Stimulated activated CD4-positive, alpha-beta T cell treated with anti-CD3 and anti-CD28 coated beads, Interleukin-12 subunit alpha, Interleukin-12 subunit beta, amount 100 ng/mL, for 4 hours (primary cell): ENCODE results near the gene PRKAB1.

Source experiments
- DNase-seq: peaks from one replicate; pipeline ENCODE4 v3.0.0-alpha.2; 2020

Gene PRKAB1

DNA sequence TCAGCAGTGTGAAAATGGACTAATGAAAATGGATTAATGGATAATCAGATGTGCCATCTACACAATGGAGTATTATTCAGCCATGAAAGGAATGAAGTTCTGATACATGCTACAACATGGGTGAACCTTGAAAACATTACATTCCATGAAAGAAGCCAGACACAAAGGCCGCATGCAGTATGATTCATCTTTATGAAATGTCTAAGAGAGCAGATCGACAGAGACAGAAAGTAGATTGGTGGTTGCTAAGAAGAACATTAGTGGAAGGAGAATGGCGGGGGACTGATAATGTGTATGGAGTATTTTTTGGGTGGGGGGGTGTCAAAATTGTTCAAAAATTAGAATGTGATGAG, 47.3 kb downstream of the PRKAB1 start:
- no peak for DNase-seq

DNA sequence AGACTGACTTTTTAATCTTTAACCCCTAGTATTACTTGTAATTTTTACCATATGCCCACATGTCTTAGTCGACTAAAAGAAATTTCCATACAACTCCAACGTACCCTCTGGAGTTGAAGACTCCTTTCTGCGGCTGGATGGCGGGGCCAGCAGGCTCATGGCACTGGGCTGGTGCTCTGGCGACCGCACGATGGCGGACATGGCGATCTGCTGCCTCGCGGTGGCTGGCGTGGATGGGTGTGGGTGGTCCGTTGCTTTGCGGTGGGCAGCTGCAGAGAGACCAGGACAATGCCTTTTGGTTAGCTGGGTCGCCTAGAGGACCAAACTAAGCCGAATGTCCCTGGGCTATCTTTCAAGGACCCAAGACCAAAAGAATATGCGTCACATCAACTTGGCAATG, 50.2 kb downstream of the PRKAB1 start:
- no peak for DNase-seq

DNA sequence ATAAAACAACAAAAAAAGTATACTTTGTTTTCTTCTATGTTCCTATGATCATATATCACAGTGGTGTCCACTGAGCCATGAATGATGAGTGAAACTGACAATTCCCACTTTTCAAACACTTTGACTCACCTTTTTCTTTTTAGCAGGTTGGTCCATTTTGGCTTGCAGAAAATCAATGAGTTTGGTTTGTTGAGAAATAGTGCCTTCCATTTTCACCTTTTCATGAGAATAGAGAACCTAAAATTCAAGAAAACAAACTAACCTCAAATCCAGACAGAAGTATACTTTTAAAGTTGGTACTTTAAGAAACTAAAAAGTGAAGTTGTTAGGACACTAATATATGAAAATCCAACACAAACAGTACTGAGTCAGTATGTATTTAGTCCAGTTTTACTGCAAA, 52.4 kb downstream of the PRKAB1 start:
- DNase-seq = no peak

DNA sequence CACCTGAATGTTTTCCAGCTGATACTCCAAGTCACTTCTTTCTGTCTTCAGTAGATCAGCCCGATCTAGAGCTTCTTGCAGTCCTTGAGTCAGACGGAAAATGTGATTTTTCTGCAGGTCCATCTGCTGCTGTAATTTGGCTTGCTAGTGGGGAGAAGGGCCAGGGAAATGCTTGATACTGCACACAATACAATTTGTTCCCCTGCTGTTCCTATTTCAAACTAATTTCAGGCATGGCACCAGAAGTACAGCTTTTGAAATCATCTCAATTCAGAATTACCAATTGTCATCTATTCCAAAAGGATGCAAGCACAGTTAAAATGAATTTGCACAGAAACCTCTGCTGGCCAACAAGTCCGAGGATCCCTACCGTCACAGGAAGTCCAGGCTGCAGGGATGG, 53.4 kb downstream of the PRKAB1 start:
- DNase-seq = no peak

DNA sequence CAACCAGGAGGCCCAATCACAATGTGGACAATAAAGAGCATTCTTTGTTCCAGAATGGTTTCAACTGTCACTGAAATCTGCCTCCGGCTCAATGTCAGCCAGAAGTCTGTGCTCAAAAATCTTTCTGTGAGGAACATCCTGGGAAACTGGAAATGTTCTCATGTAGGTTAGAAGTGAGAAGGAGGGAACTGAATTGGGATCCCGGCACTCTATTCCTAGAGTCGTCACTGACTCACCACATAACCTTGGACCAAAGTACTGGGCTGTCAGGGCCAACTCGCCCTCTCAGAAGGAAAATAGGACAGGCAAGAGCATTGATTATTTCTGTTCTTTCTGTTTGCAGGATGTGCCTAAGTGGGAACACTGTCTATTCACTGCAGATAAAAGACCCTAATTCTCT, 57.6 kb downstream of the PRKAB1 start:
- DNase-seq = no peak

DNA sequence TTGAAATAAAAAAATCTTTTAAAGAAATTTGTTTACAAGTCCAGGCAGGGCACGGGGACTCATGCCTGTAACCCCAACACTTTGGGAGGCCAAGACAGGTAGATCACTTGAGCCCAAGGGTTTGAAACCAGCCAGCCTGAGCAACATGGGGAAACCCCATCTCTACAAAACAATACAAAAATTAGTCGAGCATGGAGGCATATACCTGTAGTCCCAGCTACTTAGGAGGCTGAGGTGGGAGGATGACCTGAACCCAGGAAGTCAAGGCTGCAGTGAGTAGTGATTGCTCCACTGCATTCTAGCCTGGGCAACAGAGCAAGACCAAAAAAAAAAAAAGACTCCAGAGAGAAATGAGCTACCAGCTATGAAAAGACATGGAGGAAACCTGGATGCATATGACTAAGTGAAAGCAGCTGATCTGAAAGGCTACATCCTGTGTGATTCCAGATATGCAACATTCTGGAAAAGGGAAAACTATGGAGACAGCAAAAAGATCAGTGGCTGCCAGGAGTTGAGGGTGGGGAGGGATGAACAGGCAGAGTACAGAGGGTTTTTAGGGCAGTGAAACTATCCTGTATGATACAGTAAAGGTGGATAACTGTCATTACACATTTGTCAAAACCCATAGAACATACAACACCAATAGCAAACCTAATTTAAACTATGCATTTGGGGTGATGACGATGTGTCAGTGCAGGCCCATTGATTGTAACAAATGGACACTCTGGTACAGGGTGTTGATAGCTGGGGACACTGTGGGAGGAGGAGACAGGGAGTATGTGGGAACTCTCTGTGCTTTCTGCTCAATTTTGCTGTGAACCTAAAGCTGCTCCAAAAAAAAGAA, 59.9 kb downstream of the PRKAB1 start:
- no peak for DNase-seq

DNA sequence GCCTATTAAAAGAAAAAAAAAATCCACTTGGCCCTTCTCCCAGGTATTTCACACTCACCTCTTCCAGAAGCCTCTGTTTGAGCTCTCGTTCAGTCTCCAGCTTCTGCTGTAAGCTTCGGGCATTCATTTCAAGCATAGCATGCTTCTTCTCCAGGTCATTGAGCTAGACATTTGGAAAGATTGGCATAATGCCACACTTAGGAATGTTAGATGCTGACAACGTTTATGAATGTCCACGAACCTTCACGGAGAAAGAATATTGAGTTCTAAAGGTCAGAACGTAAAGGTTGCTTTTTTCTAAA, 60.5 kb downstream of the PRKAB1 start:
- DNase-seq = no peak

DNA sequence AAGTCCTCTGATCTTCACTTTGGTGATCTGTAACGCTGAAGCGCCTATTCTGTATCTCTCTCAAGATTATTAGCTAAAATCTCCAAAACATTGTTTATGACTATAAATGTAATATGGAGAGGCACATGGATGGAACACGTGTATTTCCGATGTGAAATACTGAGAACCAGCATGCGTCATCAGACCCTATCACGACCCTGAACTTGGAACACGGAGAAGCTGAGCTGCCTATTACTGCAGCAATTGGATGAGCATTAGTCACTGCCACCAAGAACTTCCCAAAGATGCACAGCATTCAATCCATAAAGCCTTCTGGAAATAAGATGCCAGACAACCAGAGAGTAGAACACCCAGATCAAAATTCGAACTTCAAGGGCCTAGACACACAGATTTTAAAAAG, 61.9 kb downstream of the PRKAB1 start:
- no peak for DNase-seq

DNA sequence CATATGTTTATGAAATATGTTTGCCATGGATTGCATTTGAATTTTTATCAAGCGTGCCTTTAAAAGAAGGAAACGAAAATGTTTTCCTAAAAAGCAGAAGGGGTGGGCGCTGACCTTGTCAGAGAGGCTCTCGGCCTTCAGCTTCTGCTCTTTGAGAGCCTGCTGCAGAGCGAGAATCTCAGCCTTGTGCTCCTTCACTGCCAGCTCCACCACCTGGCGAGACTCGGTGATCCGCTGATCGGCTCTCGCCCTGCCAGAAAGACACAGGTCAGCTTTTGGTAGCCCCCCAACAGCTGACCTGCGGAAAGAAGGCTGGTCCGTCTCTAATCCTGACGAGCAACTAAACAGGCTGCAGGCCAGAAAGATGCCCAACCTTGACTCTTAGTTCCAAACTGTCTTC, 62.4 kb downstream of the PRKAB1 start:
- no peak for DNase-seq
